Measurements from ENCODE around the gene FXN.

GRCh38 chr9:69121155-69122081 is 85.9 kb downstream of the FXN start:
- TF ChIP-seq POLR2A (IDR thresholded peaks at IDR 0.05) (no peak), CTCF (IDR thresholded peaks at IDR 0.05) (no peak)
